Mucosa of gallbladder (tissue), 1 donor: ENCODE data around the gene TNFRSF21. TPM values are rescaled to one million over a fixed set of nuclear protein-coding genes. Genes with fewer than 3 reads are reported as not detected.
"Not testable (repeated sequence)": the region's sequence is repeated elsewhere in the genome, so short reads cannot be mapped to it uniquely, and the experiment has no call there.

Experiments
- DNase-seq: peaks from one replicate; pipeline ENCODE4 v3.0.0-alpha.2; 2020; ENCODE audit warnings: low spot score
- total RNA-seq: library from RNA; stranded (reverse); gene quantifications from one replicate; pipeline ENCODE4 v1.2.1, GENCODE V29; 2021
- donor health status: DM: no; HTN: no; CAD: no.

Gene TNFRSF21
- 64.7 TPM for total RNA-seq

- DNase-seq, result peak; percentile 94
These were observed at the start of gene TNFRSF21 for GRCh38 chr6:47309291-47310130. Gene TNFRSF21, minus strand, starts transcription at chr6:47309905. Its CDS starts 394 bp downstream, at chr6:47309511.

GRCh38 chr6:47358440-47359225 is 48.9 kb upstream of the TNFRSF21 start:
- DNase-seq, result no peak

- DNase-seq, result no peak
These were observed 48.1 kb upstream of the TNFRSF21 start for GRCh38 chr6:47357827-47358226.

- no peak for DNase-seq
These were observed 45.8 kb upstream of the TNFRSF21 start for GRCh38 chr6:47355496-47355895.

GRCh38 chr6:47353871-47354270 is 44.2 kb upstream of the TNFRSF21 start:
- DNase-seq, result no peak

- no peak for DNase-seq
These were observed 43.3 kb upstream of the TNFRSF21 start for GRCh38 chr6:47352966-47353365.

- no peak for DNase-seq
These were observed 42.7 kb upstream of the TNFRSF21 start for GRCh38 chr6:47352194-47352920.

GRCh38 chr6:47351621-47352020 is 41.9 kb upstream of the TNFRSF21 start:
- no peak for DNase-seq

- no peak for DNase-seq
These were observed 40.2 kb upstream of the TNFRSF21 start for GRCh38 chr6:47349931-47350330.

- DNase-seq, result no peak
These were observed 38.7 kb upstream of the TNFRSF21 start for GRCh38 chr6:47348316-47348863.

- no peak for DNase-seq
These were observed 36.1 kb upstream of the TNFRSF21 start for GRCh38 chr6:47345761-47346160.

GRCh38 chr6:47344022-47344421 is 34.3 kb upstream of the TNFRSF21 start:
- peak; percentile 17 for DNase-seq

- DNase-seq, result no peak
These were observed 33.9 kb upstream of the TNFRSF21 start for GRCh38 chr6:47343600-47343999.

- DNase-seq, result no peak
These were observed 33.1 kb upstream of the TNFRSF21 start for GRCh38 chr6:47342824-47343223.

- no peak for DNase-seq
These were observed 27.8 kb upstream of the TNFRSF21 start for GRCh38 chr6:47337519-47337918.

- DNase-seq, result no peak
These were observed 26.6 kb upstream of the TNFRSF21 start for GRCh38 chr6:47336334-47336733.

GRCh38 chr6:47335466-47335865 is 25.8 kb upstream of the TNFRSF21 start:
- no peak for DNase-seq

- DNase-seq, result no peak
These were observed 24.6 kb upstream of the TNFRSF21 start for GRCh38 chr6:47334334-47334733.

GRCh38 chr6:47328606-47329005 is 18.9 kb upstream of the TNFRSF21 start:
- not testable (repeated sequence) for DNase-seq

GRCh38 chr6:47328139-47328538 is 18.4 kb upstream of the TNFRSF21 start:
- DNase-seq, result not testable (repeated sequence)

GRCh38 chr6:47323887-47324286 is 14.2 kb upstream of the TNFRSF21 start:
- no peak for DNase-seq

- no peak for DNase-seq
These were observed 13.6 kb upstream of the TNFRSF21 start for GRCh38 chr6:47323321-47323720.
